ENCODE results near the gene ADAT3.
"Not testable (repeated sequence)": the region's sequence is repeated elsewhere in the genome, so short reads cannot be mapped to it uniquely, and the experiment has no call there.

Gene ADAT3

DNA sequence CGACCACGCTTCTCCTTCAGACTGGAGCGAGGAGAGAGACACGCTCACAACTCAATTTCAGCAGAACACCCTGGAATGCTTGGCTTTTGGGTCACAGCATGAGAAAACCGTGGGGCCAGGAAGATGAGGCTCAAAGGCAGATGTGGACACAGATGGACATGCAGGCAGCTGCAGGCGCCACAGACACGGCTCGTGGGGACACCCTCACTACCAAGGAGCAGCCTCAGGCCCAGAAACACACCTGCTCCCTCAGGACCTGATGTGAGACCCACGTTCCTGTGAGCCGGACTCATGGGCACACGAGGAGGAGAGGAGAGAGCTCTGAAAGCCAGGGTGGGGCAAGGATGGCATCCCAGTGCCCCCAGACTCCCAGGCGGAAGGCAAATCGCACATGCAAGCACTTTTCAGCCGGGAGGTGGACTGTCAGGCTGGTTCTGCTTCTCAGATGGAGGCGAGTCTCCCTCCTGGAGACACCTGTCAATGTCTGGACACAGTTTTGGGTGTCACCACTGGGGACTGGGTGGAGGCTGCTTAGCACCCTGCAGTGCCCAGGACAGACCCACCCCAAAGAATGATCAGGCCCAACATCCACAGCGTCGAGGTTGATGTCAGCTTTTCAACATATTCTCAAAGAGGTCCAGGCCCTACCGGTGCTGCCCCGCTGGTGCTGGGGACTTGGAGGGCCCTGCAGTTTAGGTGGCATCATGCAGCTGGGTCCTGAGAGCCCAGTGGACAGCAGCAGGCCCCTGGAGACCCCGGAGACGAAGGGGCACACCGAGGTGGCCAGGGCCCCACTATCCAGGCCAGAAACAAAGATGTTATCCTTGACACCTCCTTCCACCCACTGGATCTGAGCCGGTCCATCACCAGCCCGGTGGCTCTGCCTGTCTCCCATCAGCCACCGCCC lies 22.2 kb upstream of the ADAT3 start:
- no peak for DNase-seq (ENCODE audit: low read depth in 4 of 4, low spot score in 1 of 4)

DNA sequence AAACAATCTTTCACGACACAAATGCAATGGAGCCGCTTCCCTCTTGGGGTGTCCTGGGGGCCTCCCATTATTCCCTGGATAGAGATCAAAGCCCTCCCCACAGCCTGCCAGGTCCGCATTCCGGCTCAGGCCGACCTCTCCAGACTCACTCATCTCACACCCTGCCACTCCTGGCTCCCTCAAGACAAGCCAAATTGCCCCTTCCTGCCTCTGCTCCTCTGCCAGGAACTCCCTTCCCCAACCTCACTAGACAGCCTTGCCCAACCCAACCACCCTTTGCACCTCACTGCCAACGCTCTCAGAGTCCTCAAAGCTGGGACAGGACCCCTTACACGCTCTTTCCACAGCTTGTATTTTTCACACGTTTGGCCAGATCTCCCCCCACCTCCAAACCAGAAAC lies 21.4 kb upstream of the ADAT3 start:
- no peak for DNase-seq (ENCODE audit: low read depth in 4 of 4, low spot score in 1 of 4)

DNA sequence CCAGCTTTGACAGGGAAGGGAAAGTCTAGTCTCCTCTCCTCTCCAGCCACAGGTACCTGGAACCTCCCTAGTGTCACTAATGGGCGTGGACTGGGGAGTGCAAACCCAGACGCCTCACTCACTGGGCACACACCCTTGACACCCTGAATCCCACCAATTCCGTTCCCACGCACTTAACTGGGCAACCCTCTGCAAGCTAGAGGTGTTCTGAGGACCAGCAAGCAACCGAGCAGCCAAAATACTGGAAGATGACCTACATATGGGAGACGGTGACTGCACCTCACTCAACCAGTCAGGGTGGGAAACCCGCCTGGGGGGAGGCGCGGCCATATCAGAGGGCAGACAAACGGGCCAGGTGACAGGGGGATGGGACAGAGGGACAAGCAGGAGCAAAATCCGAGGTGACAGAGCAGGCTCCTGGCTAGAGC lies 20.9 kb upstream of the ADAT3 start:
- DNase-seq (ENCODE audit: low read depth in 4 of 4, low spot score in 1 of 4) = no peak

DNA sequence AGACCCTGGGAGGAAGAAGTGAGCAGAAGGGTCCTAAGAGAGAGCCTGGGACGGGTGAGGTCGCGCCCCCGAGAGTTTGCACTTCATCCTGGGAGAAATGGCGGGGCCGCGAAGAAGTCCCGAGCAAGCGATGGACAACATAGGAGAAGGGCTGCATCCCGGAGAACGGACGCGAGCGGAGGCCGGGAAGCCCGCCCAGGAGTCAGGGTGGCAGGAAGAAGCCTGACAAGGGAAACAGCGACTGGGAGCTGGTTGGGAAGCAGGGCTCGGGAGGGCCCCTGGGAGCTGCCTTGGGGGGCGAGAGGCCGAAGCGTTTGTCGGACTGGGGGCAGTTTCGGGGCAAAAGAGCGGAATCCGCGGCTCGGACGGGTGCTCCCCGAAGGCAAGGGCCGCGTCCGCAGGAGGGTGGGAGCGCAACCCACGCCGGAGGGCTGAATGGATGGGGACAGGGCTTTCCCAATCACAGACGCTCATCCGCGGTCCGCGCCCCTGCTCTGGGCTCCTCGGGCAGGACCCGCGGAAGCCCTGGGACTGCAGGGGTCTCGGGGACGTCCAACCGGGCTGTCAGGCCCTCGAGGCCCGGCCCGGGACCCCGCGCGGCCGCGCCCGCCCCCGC lies 20.4 kb upstream of the ADAT3 start:
- no peak for DNase-seq (ENCODE audit: low read depth in 4 of 4, low spot score in 1 of 4)

DNA sequence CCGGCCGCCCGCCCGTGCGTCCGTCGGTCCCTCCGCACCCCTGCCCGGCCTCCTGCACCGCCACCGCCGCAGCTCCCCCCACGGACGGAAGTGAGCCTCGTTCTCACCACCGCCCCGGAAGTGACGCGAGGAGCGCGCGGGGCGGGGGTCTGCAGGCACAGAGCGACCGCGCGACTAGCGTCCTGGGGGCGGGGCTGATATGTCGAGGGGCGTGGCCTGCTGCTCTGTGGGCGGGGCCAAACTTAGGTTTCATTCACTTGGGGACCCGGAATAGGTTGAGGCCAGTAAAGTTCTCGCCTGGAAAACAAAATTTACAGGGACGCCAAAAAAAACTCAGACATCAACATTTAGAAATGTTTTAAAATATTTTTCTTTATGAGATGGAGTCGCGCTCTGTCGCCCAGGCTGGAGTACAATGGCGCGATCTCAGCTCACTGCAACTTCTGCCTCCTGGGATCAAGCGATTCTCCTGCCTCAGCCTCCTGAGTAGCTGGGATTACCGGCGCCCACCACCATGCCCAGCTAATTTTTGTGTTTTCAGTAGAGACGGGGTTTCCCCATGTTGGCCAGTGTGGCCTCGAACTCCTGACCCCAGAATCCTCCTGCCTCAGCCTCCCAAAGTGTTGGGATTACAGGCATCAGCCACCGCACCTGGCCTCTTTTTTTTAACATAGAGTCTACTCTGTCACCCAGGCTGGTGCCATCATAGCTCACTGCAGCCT lies 19.6 kb upstream of the ADAT3 start, which contains the start of gene ABHD17A:
TSS of gene ABHD17A (minus strand) at position 99 of the 722 bp plus-strand sequence. CDS start 3,930 bp downstream, outside the sequence.
- peak; percentile 91 to 97 (median 94) for DNase-seq (ENCODE audit: low read depth in 4 of 4, low spot score in 1 of 4)

DNA sequence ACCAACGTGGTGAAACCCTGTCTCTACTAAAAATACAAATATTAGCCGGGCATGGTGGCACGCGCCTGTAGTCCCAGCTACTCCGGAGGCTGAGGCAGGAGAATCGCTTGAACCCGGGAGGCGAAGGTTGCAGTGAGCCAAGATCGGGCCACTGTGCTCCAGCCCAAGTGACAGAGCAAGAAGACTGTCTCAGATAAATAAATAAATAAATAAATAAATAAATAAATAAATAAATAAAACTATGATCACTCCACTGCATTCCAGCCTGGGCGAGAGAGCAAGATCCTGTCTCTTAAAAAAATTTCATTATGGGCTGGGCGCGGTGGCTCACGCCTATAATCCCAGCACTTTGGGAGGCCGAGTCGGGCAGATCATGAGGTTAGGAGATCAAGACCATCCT lies 18.8 kb upstream of the ADAT3 start:
- not testable (repeated sequence) for DNase-seq (ENCODE audit: low read depth in 4 of 4, low spot score in 1 of 4)

DNA sequence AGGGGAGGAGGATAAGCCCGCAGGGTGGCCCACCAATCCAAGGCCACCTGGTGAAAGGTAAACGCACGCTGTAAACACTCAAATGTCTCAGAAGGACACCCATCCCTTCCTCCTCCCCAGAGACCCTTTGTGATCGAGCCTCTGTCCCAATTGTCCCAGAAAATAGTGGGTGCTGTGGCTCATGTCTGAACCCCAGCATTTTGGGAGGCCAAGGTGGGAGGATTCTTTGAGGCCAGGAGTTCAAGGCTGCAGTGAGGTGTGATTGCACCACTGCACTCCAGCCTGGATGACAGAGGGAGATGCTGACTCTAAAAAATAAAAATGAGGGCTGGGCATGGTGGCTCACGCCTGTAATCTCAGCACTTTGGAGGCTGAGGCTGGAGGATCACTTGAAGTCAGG lies 16.8 kb upstream of the ADAT3 start:
- DNase-seq (ENCODE audit: low read depth in 4 of 4, low spot score in 1 of 4) = no peak

DNA sequence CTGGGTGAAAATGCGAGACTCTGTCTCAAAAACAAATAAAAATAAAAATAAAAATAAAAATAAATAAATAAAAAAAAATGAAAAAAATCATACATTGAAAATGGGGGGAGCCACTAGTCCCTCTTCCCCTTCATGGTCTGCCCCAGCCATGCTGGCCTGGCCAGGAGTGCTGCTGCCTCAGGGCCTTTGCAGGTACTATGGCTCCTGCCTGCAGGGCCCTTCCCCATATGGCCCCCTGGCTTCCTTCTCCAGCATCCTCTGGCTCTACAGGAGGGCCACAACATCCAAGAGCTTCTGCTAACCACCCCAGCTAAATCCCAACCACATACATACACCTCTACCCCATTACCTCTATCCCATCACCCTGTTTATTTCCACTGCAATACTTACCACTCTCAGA lies 15.3 kb upstream of the ADAT3 start:
- no peak for DNase-seq (ENCODE audit: low read depth in 4 of 4, low spot score in 1 of 4)

DNA sequence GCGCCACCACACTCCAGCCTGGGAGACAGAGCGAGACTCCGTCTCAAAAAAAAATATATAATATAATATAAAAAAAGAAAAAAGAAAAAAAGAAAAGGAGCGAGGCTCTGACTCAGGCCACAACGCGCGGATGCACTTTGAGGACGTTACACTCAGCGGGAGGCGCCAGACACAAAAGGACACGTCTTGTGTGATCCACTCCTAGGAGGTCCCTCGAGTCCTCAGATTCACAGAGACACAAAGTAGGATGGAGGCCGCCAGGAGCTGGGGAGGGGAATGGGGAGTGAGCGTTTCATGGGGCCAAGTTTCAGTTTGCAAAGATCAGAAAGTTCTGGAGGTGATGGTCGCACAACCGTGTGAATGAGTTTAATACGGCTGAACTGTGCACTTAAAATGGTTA lies 11.4 kb upstream of the ADAT3 start:
- no peak for DNase-seq (ENCODE audit: low read depth in 4 of 4, low spot score in 1 of 4)

DNA sequence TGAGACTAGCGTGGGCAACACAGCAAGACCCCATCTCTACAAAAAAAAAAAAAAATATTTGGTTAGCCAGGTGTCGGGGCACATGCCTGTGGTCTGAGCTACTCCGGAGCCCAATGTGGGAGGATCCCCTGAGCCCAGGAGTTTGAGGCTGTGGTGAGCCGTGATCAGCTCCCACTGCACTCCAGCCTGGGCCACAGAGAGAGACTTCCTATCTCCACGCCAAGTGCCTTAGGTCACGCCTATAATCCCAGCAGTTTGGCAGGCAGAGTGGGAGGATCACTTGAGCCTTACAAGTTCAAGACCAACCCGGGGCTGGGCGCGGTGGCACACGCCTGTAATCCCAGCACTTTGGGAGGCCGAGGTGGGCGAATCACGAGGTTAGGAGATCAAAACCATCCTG lies 8.7 kb upstream of the ADAT3 start:
- DNase-seq (ENCODE audit: low read depth in 4 of 4, low spot score in 1 of 4) = no peak

DNA sequence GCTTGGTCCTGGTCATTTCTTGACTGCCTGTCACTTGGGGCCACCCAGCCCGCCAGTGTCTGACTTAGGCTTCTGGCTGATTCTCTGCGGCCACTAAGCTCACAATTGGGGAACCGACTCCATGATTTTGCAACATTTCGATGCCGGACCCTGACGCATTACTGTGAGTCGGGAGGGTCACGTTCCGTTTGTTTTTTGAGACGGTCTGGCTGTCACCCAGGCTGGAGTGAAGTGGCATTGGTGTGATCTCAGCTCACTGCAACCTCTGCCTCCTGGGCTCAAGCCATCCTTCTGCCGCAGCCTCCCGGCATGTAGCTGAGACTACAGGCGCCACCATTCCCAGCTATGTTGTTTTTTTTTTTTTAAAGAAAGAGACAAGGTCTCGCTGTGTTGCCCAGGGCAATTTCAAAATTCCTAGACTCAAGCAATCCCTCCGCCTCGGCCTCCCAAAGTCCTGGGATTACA lies 3.2 kb upstream of the ADAT3 start:
- DNase-seq (ENCODE audit: low read depth in 4 of 4, low spot score in 1 of 4) = no peak

DNA sequence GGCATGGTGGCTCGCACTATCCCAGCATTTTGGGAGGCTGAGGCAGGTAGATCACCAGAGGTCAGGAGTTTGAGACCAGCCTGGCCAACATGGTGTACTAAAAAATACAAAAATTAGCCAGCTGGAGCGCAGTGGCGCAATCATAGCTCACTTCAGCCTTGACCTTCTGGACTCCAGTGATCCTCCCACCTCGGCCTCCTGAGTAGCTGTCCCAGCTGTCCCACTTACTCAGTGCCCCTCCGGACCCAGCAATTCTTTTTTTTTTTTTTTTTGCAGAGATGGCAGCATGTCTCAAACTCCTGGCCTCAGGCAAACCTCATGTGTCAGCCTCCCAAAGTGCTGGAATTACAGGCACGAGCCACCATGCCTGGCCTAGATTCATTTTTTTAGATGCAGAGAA lies 2.3 kb upstream of the ADAT3 start:
- no peak for DNase-seq (ENCODE audit: low read depth in 4 of 4, low spot score in 1 of 4)

DNA sequence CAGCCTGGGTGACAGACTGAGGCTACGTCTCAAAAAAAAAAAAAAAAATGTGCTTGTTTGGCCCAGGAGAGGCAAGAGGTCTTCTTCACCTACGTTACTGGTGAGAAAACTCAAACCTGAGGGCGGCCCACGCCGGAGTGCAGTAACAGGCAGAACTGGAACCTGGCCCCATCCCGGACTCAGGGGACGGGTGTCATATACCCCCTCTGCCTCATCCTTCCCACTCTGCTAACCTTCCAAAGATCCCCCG lies 414 bp upstream of the ADAT3 start:
- no peak for DNase-seq (ENCODE audit: low read depth in 4 of 4, low spot score in 1 of 4)

DNA sequence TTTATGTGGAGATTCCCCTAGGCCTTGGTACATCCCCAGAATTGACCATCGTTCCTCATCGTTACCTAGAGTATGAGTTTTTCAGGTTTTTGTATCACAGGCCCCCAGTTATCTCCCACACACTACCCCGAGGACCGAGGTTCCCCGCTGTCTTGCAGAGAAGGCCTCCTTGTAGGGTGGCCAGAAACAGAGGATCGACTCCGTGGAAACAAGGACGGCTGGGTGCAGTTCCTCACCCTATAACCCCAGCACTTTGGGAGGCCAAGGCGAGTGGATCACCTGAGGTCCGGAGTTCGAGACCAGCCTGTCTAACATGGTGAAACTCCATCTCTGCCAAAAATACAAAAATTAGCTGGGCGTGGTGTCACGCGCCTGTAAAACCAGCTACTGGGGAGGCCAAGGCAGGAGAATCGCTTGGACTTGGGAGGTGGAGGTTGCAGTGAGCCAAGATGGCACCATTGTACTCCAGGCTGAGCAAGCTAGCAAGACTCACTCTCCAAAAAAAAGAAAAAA lies 720 bp downstream of the ADAT3 start:
- DNase-seq (ENCODE audit: low read depth in 4 of 4, low spot score in 1 of 4) = no peak

DNA sequence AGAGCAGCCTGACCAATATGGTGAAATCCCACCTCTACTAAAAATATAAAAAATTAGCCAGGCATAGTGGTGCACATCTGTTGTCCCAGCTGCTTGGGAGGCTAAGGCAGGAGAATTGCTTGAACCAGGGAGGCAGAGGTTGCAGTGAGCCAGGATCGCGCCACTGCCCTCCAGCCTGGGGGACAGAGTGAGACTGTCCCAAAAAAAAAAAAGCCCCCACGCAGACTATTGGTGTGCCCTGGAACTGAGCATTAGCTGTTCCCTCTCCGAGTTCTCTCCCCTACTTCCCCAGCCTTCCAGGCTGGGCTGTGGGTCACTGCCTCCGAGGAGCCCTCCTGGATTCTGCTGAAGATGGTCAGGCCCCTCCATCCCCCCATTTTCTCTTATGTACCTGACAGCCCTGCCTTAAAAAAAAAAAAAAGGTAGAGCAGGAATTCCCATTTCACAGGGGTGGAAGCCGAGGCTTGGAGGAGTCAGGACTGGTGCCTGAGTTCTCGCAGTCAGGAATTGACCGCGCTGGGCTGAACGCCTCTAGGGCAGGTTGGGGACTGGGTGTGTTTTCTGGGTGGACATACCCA lies 1.9 kb downstream of the ADAT3 start:
- no peak for DNase-seq (ENCODE audit: low read depth in 4 of 4, low spot score in 1 of 4)

DNA sequence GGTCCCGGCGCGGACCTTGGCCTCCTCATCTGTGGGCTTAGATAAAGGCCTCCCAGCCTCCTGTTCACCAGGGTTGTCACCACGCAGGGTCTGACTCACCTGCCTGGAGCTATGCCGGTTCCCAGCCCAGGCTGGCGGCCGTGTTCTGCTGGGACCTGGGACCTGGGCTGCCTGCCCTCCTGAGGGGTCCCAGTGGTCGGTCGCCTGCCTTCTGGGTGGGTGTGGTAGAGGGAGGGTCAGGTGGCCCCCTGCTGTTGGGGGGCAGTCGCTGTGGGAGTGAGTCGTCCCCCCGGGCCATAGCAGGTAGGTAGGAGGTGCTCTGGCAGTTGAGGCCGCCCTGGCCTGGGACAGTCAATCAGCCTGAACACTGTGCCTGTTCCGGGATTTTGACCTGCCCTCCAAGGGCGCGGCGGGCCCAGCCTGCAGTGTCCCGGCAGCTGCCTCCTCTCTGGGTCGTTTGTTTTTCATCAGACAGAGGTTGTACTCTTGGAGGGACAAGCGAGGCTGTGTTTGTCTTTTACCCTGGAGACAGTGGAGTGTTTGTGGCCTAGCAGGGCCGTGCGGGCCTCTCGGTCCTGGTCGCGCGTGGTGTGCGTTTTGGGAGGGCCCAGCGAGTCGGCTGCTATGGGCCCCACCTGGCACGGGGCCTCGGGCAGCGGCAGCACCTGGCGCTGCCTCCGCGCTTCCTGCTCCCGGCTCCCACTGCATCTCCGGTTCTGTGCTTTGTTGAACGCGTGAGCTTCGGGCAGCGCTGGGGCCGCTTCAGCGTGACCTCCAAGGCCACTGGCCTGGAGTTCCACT lies 2.6 kb downstream of the ADAT3 start:
- DNase-seq (ENCODE audit: low read depth in 4 of 4, low spot score in 1 of 4) = no peak

DNA sequence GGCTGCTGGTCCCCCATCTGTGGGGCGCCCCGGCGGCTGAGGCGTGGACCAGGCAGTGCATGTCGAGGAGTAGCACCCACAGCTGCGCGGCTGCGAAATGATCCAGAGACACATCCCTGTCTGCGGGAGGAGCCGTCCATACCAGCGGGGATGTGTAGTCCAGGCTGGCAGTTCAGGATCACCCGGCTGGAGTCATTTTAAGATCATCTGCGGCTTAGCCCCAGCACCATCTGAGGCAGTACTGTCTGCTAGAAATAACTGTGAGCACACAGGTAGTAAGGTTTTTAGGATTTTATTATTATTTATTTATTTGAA lies 3.1 kb downstream of the ADAT3 start:
- DNase-seq (ENCODE audit: low read depth in 4 of 4, low spot score in 1 of 4) = no peak

DNA sequence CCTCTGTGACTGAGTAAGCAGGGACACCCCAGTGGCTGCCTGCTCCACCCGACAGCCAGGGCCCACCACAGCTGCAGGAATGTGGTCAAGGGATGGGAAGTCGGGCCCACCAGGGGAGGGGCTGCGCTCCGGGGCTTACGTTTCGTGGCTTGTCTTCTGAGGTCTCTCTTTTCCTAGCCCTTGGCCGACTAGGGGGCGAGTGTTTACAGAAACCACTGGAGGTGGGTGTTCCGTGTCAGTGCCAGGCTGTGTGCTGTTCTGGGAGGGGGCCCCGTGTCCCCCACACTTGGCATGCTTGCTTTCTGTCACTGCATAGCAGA lies 4.5 kb downstream of the ADAT3 start:
- no peak for DNase-seq (ENCODE audit: low read depth in 4 of 4, low spot score in 1 of 4)

DNA sequence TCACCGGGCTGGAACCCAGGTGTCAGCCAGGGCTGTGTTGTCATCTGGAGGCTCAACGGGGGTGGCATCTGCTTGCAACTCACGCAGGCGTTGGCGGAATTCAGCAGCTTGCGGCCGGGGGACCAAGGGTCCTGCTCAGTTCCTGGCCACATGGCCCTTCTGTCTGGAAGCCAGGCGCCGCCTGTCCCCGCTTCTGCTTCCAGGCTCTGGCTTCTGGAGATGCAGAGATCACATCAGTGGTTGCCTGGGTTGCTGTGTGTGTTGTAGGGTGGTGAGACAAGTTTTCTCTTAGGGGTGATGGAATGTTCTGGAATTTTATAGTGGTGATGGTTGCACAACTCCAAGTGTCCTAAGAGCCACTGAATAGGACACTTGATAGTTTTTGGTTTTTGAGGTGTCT lies 5.0 kb downstream of the ADAT3 start:
- DNase-seq (ENCODE audit: low read depth in 4 of 4, low spot score in 1 of 4) = no peak

DNA sequence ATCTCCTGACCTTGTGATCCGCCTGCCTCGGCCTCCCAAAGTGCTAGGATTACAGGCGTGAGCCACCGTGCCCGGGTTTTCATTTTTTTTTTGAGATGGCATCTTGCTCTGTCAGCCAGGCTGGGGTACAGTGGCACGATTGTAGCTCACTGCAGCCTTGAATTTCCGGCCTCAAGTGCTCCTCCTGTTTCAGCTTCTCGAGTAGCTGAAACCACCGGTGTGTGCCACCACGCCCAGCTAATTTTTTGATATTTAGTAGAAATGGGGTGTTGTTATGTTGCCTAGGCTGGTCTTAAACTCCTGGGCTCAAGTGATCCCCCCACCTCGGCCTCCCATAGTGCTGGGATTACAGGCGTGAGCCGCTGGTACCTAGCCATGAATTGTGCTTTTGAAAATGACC lies 5.9 kb downstream of the ADAT3 start:
- no peak for DNase-seq (ENCODE audit: low read depth in 4 of 4, low spot score in 1 of 4)

DNA sequence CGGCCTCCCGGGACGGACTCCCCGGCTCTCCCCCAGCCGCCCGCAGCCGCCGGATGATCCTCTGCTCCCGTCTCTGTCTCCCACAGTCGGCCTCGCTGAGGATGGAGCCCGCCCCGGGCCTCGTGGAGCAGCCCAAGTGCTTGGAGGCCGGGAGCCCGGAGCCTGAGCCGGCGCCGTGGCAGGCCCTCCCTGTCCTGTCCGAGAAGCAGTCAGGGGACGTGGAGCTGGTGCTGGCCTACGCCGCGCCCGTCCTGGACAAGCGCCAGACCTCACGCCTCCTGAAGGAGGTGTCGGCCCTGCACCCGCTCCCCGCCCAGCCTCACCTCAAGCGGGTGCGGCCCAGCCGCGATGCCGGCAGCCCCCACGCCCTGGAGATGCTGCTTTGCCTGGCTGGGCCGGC lies 6.8 kb downstream of the ADAT3 start:
- no peak for DNase-seq (ENCODE audit: low read depth in 4 of 4, low spot score in 1 of 4)

Measured in stimulated activated CD4-positive, alpha-beta T cell treated with anti-CD3 and anti-CD28 coated beads, Interleukin-1b, Interleukin-23, amount 100 ng/mL, for 24 hours (primary cell).